Adrenal gland (tissue), 12 donors: ENCODE data around the gene ARID2. TPM values are rescaled to one million over a fixed set of nuclear protein-coding genes. Genes with fewer than 3 reads are reported as not detected.

Experiments
- DNase-seq, 7 donors: peaks; one replicate each; pipeline ENCODE4 v3.0.0-alpha.2; 2019 to 2020
- H3K27ac ChIP-seq, 5 donors: fragments of 200-600 bp; sonication (generic) in 4 of 5; 1 replicate in 3 of 5; 2 replicates in 2 of 5; pipeline versions ENCODE4 v1.5.1 to v1.8.0; 2016 to 2020; ENCODE audit warnings: mild to moderate bottlenecking in 1 of 5
- H3K27me3 ChIP-seq: fragments of 200-600 bp; 2 replicates; pipeline ENCODE4 v1.8.0; 2021
- H3K36me3 ChIP-seq, 2 donors: fragments of 200-600 bp; replicated peaks in 1 of 2; 1 replicate in 1 of 2; 2 replicates in 1 of 2; pipeline versions ENCODE4 v1.5.1 to v1.8.0; 2018 to 2022
- H3K4me1 ChIP-seq, 2 donors: fragments of 200-600 bp; replicated peaks in 1 of 2; 1 replicate in 1 of 2; 2 replicates in 1 of 2; pipeline versions ENCODE4 v1.5.1 to v1.8.0; 2018 to 2021
- H3K4me3 ChIP-seq, 4 donors: fragments of 200-600 bp; sonication (generic) in 3 of 4; one replicate each; pipeline ENCODE4 v1.5.1; 2016 to 2018
- H3K9me3 ChIP-seq, 3 donors: fragments of 200-600 bp; sonication (generic) in 1 of 3; replicated peaks in 1 of 3; 1 replicate in 2 of 3; 2 replicates in 1 of 3; pipeline versions ENCODE4 v1.5.1 to v1.8.0; 2016 to 2021
- POLR2A ChIP-seq, 2 donors: fragments of 450-650 bp; IDR thresholded peaks; one replicate each; pipeline ENCODE4 v1.6.1; 2017; ENCODE audit warnings: antibody characterized with exemption in 2 of 2, mild to moderate bottlenecking in 2 of 2, moderate library complexity in 1 of 2
- WGBS, 4 donors: extraction: QIAGEN DNeasy Blood & Tissue Kit in 2 of 4; methylation state at CpG; one replicate each; pipeline versions ENCODE4 v1.1.5 to v1.1.7; 2013 to 2017; 5-methylcytosine and 5-hydroxymethylcytosine counted together
- intact Hi-C, 2 donors: fragments of 100-400 bp; cut with DNase I; formaldehyde crosslinking; loops; one replicate each; pipeline versions ENCODE4 v1.14.1 to v1.15.0; 2022 to 2023
- polyA plus RNA-seq, 3 donors: library from polyadenylated mRNA; stranded (reverse); fragments of 200-250 nt in 2 of 3; fragments of 350-450 nt in 1 of 3; fragmentation: Illumina TruSeq in 1 of 3; extraction: RNeasy Lipid Tissue Mini Kit (QIAGEN cat#74804) in 1 of 3; gene quantifications; one replicate each; pipeline ENCODE4 v1.2.3, GENCODE V29; 2013 to 2014
- total RNA-seq, 9 donors: library from RNA; depleted of rRNA in 4 of 9; stranded (reverse); fragments of >200 nt in 4 of 9; fragments of 120-200 nt in 1 of 9; fragmentation: NEBNext Ultra II Directional in 1 of 9; extraction: Animal tissue kit (Norgen Biotek cat#: 25700) in 1 of 9; gene quantifications; one replicate each; pipeline versions ENCODE4 v1.1.0 to v1.2.4, GENCODE V29; 2013 to 2023
- TF ChIP-seq, protein P1 (sequence below), 6 experiments: fragments of 450-650 bp in 4 of 6; fragments of 200-600 bp in 2 of 6; sonication (generic) in 1 of 6; IDR thresholded peaks; 1 replicate in 5 of 6; 2 replicates in 1 of 6; pipeline versions ENCODE4 v1.5.1 to v1.8.0; 2016 to 2021; ENCODE audit warnings: antibody characterized with exemption in 6 of 6, mild to moderate bottlenecking in 2 of 6, moderate library complexity in 1 of 6
- donor health status: healthy with polysubstance abuse.
- donor health status: Bipolar disorder and iron deficiency.
- donor health status: DM: yes; HTN: yes; CAD: no.
- donor health status: DM: no; HTN: no; CAD: no.
- donor health status: DM: no; HTN: no; CAD: no.
- donor health status: DM: yes; HTN: yes; CAD: no.

Gene ARID2
- total and polyA plus RNA-seq, 12 donors = 7.9 to 28.0 (median 17.3) TPM

DNA sequence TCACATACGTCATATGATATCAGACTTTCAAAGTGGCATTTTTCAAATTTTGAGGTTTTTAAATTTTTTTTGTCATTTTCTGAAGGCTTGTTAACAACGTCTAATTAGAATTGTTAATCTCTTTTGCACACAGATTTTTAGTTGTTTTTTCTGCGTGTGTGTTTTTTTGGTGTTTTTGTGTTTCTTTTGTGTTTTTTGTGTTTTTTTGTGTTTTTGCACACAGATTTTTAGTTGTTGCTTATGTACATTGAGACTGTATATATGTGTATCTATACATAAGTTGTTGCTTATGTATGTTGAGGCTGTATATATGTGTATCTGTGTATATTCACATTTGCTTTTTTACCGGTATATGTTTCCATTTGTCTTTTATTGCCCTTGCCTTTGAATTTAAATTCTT is 30.8 kb downstream of the ARID2 start:
- Histone ChIP-seq H3K9me3 (no peaks in the 10 kb centered on the region), H3K27ac (no peak overlapping the region), H3K4me3 (no peak overlapping the region), H3K27me3 (no peaks in the 10 kb centered on the region), H3K36me3 (no peaks in the 10 kb centered on the region), H3K4me1 (peaks cover 0 to 28% of the 10 kb centered on the region in 2 donors)
- no peak for DNase-seq
- 91 to 94% (median 93%) methylated on average over 4 of the region's 4 CpGs for WGBS, 4 donors
- no peak for TF ChIP-seq POLR2A (IDR thresholded peaks at IDR 0.05)
- TF ChIP-seq, protein P1, sequence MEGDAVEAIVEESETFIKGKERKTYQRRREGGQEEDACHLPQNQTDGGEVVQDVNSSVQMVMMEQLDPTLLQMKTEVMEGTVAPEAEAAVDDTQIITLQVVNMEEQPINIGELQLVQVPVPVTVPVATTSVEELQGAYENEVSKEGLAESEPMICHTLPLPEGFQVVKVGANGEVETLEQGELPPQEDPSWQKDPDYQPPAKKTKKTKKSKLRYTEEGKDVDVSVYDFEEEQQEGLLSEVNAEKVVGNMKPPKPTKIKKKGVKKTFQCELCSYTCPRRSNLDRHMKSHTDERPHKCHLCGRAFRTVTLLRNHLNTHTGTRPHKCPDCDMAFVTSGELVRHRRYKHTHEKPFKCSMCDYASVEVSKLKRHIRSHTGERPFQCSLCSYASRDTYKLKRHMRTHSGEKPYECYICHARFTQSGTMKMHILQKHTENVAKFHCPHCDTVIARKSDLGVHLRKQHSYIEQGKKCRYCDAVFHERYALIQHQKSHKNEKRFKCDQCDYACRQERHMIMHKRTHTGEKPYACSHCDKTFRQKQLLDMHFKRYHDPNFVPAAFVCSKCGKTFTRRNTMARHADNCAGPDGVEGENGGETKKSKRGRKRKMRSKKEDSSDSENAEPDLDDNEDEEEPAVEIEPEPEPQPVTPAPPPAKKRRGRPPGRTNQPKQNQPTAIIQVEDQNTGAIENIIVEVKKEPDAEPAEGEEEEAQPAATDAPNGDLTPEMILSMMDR (IDR thresholded peaks at IDR 0.05) = no peak
- intact Hi-C loops = loop anchor here in 1 of 2 donors (10.0 kb wide), 1 partner anchor 244 kb away; no protein-coding TSS in a partner anchor

- peak in 1 of 7 donors; percentile 21 for DNase-seq
- Histone ChIP-seq H3K4me3 (no peak overlapping the region), H3K27me3 (no peaks in the 10 kb centered on the region), H3K4me1 (peaks cover 0 to 28% of the 10 kb centered on the region in 2 donors), H3K27ac (no peak overlapping the region), H3K36me3 (no peaks in the 10 kb centered on the region), H3K9me3 (no peaks in the 10 kb centered on the region)
- WGBS, 4 donors = 47 to 53% (median 48%) methylated on average over 3 of the region's 3 CpGs
- TF ChIP-seq POLR2A (IDR thresholded peaks at IDR 0.05) = no peak
- TF ChIP-seq, protein P1 (IDR thresholded peaks at IDR 0.05) = peak; percentile 30 to 59 (median 48)
- intact Hi-C loops = loop anchor here in 1 of 2 donors (10.0 kb wide), 1 partner anchor 242 kb away; no protein-coding TSS in a partner anchor
These were observed 32.9 kb downstream of the ARID2 start for GRCh38 chr12:45762185-45763110.

- H3K36me3 ChIP-seq = no peaks in the 10 kb centered on the region
- no peaks in the 10 kb centered on the region for H3K9me3 ChIP-seq
- H3K4me3 ChIP-seq = no peak overlapping the region
- H3K27ac ChIP-seq = no peak overlapping the region
- intact Hi-C loops = loop anchor here in 1 of 2 donors (10.0 kb wide), 1 partner anchor 241 kb away; no protein-coding TSS in a partner anchor
- DNase-seq = no peak
- WGBS, 4 donors = 92 to 99% (median 96%) methylated on average over 4 of the region's 4 CpGs
- H3K4me1 ChIP-seq = peaks cover 0 to 28% of the 10 kb centered on the region in 2 donors
- no peaks in the 10 kb centered on the region for H3K27me3 ChIP-seq
- TF ChIP-seq, protein P1 (IDR thresholded peaks at IDR 0.05) = no peak
- TF ChIP-seq POLR2A (IDR thresholded peaks at IDR 0.05) = no peak
These were observed 33.9 kb downstream of the ARID2 start for GRCh38 chr12:45763381-45763780.

GRCh38 chr12:45768194-45768593 is 38.7 kb downstream of the ARID2 start:
- intact Hi-C loops = loop anchor here in 1 of 2 donors (10.0 kb wide), 1 partner anchor 237 kb away; no protein-coding TSS in a partner anchor
- WGBS, 4 donors = 78 to 96% (median 91%) methylated on average over 1 of the region's 1 CpG
- no peak for DNase-seq

More at GRCh38 chr12:45768194-45768593, 38.7 kb downstream of the ARID2 start:
- Histone ChIP-seq H3K27ac (no peak overlapping the region), H3K4me1 (peaks cover 0 to 10% of the 10 kb centered on the region in 2 donors), H3K36me3 (no peaks in the 10 kb centered on the region), H3K9me3 (peaks cover 0 to 6% (median 0%) of the 10 kb centered on the region in 3 donors), H3K27me3 (no peaks in the 10 kb centered on the region), H3K4me3 (no peak overlapping the region)
- TF ChIP-seq, protein P1 (IDR thresholded peaks at IDR 0.05) = no peak
- TF ChIP-seq POLR2A (IDR thresholded peaks at IDR 0.05) = no peak
